ENCODE measurements around the gene CACNA1D.

DNA sequence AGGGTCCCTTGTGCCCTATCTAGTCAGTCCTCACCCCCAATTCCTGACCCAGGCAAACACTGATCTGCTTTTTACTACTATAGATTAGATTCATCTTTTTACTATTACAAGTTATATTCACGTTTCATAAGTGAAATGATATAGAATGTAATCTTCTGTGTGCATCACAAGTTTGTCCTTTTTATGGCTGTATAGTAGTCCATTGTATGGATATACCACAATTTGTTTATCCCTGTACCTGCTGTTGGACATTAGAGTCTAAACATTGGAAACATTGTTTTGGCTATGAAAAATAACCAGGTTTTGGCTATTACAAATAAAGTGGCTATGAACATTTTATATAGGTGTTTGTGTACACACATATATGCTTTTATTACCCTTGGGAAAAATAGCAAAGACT is 112.4 kb downstream of the CACNA1D start:
- TF ChIP-seq, protein P1, sequence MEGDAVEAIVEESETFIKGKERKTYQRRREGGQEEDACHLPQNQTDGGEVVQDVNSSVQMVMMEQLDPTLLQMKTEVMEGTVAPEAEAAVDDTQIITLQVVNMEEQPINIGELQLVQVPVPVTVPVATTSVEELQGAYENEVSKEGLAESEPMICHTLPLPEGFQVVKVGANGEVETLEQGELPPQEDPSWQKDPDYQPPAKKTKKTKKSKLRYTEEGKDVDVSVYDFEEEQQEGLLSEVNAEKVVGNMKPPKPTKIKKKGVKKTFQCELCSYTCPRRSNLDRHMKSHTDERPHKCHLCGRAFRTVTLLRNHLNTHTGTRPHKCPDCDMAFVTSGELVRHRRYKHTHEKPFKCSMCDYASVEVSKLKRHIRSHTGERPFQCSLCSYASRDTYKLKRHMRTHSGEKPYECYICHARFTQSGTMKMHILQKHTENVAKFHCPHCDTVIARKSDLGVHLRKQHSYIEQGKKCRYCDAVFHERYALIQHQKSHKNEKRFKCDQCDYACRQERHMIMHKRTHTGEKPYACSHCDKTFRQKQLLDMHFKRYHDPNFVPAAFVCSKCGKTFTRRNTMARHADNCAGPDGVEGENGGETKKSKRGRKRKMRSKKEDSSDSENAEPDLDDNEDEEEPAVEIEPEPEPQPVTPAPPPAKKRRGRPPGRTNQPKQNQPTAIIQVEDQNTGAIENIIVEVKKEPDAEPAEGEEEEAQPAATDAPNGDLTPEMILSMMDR (IDR thresholded peaks at IDR 0.05): no peak
- TF ChIP-seq POLR2A (IDR thresholded peaks at IDR 0.05): no peak

Measured in body of pancreas (tissue), 4 donors.